Hindlimb muscle (tissue), 1 donor: ENCODE measurements around the gene DSP. TPM values are rescaled to one million over a fixed set of nuclear protein-coding genes. Genes with fewer than 3 reads are reported as not detected.

Experiments used
- DNase-seq: peaks from one replicate; pipeline ENCODE4 v3.0.0-alpha.2; 2013
- polyA plus RNA-seq: library from polyadenylated mRNA; unstranded; fragments of 120-200 nt; gene quantifications from one replicate; pipeline ENCODE4 v1.2.1, GENCODE V29; 2013; ENCODE audit not compliant: insufficient read length

Gene DSP, protein sequence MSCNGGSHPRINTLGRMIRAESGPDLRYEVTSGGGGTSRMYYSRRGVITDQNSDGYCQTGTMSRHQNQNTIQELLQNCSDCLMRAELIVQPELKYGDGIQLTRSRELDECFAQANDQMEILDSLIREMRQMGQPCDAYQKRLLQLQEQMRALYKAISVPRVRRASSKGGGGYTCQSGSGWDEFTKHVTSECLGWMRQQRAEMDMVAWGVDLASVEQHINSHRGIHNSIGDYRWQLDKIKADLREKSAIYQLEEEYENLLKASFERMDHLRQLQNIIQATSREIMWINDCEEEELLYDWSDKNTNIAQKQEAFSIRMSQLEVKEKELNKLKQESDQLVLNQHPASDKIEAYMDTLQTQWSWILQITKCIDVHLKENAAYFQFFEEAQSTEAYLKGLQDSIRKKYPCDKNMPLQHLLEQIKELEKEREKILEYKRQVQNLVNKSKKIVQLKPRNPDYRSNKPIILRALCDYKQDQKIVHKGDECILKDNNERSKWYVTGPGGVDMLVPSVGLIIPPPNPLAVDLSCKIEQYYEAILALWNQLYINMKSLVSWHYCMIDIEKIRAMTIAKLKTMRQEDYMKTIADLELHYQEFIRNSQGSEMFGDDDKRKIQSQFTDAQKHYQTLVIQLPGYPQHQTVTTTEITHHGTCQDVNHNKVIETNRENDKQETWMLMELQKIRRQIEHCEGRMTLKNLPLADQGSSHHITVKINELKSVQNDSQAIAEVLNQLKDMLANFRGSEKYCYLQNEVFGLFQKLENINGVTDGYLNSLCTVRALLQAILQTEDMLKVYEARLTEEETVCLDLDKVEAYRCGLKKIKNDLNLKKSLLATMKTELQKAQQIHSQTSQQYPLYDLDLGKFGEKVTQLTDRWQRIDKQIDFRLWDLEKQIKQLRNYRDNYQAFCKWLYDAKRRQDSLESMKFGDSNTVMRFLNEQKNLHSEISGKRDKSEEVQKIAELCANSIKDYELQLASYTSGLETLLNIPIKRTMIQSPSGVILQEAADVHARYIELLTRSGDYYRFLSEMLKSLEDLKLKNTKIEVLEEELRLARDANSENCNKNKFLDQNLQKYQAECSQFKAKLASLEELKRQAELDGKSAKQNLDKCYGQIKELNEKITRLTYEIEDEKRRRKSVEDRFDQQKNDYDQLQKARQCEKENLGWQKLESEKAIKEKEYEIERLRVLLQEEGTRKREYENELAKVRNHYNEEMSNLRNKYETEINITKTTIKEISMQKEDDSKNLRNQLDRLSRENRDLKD (N-terminal part only)
- 5.7 TPM for polyA plus RNA-seq

DNA sequence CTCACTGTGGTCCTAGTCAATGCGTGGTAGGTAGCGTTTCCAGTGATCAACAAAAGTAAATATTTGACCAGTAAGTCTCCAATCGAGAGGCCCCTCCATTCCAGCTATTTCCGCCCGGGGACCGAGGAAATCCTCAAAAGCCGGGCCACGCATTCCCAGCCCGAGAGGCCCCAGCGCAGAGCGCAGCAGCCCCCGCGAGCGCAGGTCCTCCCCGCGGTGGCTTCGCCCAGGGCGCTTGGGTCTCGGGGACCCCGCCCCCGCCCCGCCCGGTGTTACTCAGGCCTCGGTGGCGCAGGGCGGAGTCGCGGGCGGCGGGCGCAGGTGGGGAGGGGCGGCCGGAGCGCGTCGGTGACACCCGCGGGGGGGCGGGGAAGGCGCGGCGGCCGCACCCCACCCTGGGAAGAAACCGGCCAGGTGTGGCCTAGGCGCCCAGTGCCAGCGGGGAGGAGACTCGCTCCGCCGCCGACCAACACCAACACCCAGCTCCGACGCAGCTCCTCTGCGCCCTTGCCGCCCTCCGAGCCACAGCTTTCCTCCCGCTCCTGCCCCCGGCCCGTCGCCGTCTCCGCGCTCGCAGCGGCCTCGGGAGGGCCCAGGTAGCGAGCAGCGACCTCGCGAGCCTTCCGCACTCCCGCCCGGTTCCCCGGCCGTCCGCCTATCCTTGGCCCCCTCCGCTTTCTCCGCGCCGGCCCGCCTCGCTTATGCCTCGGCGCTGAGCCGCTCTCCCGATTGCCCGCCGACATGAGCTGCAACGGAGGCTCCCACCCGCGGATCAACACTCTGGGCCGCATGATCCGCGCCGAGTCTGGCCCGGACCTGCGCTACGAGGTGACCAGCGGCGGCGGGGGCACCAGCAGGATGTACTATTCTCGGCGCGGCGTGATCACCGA is at the start of gene DSP:
Gene DSP (plus strand): TSS at position 497 of the 890 bp plus-strand sequence. CDS start 245 bp downstream, at position 742.
- DNase-seq: no peak

DNA sequence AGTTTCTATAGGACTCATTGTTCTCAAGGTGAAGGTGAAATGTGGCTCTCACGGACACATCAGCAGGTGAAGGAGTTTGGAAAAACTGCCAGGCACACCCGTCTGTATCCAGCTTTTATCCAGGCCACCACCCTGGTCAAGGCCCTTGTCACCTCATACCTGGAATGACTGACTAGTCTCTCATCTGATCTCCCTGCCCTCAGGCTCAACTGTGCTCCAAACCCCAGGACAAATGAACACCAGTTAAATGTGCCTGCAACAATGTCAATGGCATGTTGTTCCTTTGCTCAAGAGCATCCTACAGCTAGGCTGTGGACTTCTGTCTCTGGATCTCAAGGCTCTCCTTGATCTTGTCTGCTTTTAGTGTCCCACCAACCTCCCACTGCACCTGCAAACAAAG is 47.6 kb upstream of the DSP start:
- DNase-seq: no peak

DNA sequence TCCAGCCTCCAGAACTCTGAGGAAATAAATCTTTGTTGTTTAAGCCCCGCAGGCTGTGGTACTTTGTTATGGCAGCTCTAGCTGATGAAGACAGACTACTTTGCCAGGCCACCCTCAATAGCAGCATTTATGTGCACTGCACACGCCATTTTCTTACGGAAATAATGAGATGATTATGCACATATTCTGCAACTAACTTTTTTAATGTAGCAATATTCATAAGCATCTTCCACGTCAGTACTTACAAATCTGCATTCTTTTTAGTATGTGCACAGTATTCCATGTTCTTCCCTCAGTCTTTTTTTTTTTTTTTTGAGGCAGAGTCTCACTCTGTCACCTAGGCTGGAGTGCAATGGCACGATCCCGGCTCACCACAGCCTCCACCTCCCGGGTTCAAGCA is 46.8 kb upstream of the DSP start:
- no peak for DNase-seq

DNA sequence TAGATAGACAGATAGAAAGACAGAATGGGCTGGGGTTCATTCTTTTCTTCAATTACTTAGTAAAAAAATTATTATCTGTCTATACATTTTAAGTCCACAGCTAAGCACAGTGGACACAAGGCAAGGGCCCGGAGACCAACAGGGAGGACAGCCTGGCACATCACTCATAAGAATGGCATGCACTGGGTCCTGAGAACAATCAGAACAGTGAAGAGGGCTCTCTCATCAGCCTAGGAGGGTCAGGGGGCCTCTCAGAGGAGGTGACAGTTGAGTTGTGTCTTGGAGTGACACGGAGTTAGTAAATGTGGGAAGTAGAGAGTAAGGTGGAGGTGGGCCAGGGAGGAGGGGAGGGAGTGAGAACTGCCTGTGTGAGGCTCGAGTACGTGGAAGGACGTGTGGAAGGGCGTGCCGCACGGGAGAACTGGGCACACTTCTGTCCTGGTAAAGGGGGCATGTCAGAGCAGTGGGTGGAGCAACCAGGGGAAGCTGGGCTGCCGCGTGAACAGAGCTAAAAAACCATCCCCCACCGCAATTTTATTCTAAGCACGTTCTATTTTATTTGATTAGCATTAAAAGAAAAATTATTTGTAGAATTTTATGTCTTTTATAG is 45.1 kb upstream of the DSP start:
- no peak for DNase-seq

DNA sequence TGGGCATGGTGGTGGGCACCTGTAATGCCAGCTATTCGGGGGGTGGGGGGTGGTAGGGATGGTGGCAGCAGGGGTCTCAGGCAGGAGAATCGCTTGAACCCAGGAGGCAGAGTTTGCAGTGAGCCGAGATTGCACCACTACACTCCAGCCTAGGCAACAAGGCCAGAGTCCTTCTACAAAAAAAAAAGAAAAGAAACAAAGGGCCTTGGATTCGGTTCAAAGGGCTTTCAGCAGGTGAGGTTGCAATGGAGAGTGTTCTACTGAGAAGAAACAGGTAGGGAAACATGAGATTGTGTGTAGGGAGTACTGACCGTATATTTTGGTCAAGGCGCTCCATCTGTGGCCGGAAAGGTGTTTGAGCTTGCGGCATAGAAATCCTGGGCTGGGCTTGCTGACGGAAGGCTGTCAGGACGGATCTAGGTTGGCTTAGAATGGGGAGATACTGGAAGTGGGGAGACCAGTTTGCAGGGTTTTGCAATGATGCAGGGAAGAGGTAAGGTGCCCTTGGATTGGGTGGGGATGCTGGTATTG is 40.7 kb upstream of the DSP start:
- no peak for DNase-seq

DNA sequence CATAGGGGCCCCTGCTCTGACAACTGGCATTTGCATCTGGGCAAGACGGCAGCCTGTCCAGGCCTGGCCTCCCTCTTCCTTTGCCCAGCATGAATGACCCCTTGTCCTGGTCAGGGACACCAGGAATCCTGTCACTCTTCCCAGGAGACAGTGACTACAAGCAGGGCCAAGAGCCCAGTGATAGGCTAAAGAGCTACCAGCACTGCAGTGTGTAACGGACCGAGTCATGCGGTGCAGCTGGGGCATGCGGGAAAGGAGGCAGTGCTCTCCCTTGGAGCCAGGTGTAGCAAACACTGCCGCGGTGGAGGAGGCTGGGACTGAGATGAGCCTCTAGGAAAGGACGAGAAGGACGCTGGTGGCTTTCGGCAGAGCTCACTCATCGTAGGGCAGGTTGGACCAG is 38.7 kb upstream of the DSP start:
- DNase-seq: no peak

DNA sequence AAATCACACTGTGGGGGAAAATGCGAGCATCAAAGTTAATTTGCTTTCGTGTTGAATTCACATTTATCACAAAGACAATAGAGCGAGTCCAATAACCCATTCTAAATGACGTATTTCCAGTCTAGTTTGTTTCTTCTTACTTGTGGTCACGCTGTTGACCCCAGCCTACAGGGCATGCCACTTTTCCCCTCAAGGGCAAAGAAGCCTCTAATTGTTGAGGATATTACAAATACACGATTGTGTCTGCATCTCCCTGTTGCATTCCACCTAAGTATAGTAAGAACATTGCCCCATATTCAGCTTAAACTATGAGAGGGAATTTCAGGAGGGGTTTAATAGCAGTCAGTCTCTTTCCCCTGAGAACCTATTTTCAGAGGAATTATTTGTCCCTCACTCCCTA is 37.4 kb upstream of the DSP start:
- DNase-seq: no peak

DNA sequence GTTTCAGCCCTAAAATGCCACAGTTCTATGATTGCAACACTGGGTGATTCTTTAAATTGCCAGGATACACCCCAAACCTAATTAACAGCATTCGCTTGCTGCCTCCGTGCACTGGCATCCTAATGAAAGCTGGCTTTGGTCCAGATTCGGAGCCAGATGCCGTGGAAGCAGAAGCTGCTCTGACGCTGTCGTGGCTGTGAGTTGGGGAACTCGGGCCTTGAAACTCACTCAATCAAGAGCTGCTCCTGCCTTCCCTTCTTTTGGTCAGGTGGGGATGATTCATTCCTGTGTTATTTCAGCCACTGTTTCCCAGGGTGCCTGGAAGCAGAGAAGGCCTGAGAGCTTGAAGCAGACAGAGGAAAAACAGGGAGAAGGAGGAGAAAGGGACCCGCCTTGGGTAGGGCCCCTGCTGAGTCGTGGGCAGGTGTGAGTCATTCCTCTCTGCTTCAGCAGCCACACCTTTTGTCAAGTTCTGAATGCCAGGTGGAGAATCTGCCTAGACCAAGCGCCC is 36.2 kb upstream of the DSP start:
- DNase-seq: no peak

DNA sequence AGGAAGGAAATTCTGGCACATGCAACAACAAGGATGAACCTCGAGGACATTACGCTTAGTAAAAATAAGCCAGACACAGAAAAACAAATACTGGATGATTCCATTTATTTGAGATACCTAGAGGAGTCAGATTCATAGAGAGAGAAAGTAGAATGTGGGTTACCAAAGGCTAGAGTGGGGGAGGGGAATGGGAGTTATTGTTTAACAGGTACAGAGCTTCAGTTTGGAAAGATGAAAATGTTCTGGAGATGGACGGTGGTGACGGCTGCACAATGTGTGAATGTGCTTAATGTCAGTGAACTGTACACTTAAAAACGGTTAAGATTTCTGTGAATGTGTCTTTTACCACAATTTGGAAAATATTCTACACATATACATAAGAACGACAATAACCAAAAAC is 33.9 kb upstream of the DSP start:
- DNase-seq: no peak

DNA sequence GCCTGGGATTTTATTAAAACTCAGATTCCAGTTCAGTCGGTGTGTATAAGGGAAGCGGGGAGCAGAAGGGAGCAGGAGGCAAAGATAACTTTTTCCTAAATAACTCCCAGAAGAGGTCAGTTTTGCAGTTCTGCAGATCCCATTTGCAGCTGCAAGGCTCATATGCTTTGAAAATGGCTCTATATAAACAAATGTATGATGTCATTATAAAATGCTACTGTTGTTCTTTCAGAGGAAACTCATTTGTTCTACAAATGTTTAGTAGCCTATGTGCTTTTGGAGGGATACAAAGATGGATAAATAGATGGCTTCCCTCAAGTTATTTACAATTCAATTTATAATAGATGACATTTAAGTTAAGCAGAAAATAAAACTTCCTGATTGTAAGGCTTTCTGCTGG is 29.2 kb upstream of the DSP start:
- no peak for DNase-seq

DNA sequence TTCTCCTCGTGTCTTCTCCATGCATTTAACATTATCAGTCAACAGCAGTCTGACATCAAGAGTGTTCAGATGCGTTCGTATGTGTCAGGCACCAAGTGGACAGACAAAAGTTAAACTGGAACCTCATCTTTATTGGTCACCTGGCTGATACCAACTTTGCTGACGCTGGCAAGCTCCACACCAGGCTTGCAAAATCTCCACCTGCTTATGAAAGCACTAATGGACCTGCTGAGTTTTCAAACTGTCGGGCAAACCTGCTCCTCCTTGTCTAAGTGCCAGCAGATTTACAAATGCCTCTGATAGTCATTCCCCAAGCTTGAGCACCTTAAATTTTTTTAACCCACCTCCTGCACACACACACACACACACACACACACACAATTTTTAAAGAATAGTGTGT is 27.9 kb upstream of the DSP start:
- DNase-seq: no peak

DNA sequence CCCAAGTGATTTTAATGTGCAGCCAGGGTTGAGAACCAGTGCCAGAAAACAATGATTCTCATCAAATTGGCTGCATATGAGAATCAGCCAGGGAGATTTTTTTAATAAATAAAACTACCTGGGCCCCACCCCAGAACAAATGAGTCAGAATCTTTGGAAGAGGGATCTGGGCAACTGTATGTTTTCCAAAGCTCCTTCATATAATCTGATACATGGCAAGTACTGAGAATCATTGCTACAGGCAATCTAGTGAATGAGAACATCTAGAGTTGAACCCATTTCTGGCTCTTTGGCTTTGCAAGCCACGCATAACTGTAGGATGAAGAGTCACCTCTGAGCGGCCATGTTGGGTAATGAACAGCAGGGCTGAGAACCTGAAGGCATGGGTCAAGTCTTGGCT is 26.1 kb upstream of the DSP start:
- no peak for DNase-seq

DNA sequence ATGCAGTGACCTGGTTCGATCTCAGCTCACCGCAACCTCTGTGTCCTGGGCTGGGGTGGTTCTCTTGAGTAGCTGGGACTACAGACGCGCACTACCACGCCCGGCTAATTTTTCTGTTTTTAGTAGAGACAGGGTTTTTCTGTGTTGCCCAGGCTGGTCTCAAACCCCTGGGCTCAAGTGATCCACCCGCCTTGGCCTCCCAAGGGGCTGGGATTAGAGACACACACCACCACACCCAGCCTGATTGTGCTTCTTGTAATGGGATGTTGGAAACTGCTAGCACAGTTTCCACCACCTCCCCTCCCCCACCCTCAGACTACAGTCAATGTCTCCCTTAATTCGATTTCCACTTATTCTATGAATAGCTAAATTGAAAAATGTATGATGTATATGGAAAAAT is 22.6 kb upstream of the DSP start:
- no peak for DNase-seq

DNA sequence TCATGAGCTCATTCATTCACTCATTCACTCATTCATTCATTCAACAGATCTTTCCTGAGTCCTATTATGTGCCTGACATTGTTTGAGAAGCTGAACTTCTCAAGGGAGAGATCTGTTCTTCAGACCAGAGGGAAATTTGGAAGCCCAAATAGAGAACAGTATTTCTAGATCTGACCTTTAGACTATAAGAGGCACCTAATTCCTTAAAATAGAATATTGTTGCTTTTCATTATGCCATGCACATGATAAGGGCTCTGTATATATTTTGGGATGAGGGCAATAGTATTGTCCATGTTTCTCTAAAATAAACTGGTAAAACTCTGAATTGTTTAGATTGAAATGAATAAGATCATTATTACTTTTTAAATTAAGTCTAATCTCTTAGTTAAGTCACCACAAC is 18.6 kb upstream of the DSP start:
- no peak for DNase-seq

DNA sequence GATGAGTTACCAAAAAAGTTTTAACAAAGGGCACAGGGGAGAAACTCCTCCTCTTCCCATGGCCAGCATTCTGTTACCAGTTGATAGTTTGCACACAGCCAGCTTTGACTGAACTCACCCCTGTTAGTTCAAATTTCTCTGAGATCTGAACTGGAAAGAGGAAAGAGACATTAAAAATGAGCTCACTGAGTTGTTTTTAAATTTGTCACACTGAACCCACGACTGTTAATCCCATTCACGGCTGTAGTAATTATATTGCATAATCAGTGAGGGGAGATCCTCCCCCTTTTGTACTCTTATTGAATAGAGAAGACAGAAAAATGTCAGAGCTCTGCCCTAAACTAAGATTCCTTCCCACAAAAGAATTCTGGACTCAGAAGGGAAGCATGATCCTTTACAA is 17.5 kb upstream of the DSP start:
- no peak for DNase-seq

DNA sequence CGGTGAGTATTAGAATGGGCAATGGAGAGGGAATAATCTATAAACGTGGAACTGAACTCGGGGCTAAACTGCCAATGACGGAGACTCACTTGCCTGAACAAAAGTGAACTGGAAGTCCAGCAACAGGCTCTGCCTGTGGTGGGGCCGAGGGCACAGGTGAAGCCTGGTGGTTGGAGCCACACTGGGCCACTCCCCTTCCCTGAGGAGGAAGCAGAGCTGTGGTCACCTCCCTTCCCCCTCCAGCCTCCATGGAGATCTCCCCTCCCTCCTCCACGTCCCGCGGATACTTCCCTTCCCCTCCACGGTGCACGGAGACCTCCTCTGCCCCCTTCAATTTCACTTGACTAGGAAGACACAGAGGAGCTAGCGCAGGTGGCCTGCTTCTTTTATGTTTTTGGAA is 14.7 kb upstream of the DSP start:
- no peak for DNase-seq

DNA sequence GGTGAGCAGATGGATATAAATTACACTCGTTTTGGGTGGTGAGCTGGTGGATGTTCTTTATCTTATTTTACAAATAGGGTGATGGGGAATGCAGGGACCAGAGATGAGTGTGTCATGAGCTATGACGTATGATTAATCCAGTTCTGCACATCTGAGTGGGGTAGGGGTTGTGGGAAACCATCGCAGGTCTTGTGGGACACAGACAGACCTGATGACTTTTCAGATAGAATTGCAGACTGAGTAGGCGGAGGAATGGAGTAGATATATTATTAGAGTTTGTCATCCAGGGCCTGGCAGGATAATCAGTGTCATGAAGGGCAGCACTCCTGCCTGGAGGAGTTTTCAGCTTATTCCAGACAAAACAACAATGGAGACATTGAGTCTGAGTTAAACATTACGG is 12.9 kb upstream of the DSP start:
- no peak for DNase-seq

DNA sequence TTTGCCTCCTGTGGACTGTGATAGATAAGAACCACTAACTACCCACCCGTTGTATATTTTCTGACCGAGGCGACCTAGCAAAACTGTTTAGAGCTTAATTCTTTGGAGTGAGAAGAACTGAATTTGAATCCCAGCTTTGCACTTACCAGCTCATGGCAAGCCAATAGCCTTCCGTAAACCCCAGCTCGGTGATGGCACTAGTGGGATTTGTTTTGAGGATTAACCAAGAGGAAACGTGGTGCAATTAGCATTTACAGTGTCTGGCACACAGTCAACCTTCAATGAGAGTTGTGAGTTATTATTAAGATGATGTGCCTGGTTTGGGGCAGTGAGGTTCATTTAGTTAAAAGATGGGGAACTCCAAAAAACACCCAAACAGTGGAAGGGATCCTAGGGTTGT is 12.3 kb upstream of the DSP start:
- DNase-seq: no peak

DNA sequence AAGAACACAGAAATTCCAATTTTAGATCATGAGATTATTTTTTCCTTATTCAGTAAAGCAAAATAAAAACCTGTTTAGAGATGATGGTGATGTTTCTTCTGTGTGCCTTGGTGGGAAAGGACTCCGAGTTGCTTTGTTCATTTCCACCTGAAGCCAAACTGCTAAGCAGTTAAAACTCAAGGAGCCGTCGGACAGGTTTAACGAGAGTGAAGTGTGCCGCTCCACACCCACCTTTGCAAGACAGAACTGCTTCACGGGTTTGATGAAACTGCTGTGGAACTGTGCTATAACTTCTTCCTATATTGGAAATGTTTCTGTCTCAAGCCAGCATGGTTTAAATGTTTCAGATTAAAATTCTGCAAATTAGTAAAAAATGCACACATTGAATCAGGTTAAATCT is 9.2 kb upstream of the DSP start:
- DNase-seq: no peak

DNA sequence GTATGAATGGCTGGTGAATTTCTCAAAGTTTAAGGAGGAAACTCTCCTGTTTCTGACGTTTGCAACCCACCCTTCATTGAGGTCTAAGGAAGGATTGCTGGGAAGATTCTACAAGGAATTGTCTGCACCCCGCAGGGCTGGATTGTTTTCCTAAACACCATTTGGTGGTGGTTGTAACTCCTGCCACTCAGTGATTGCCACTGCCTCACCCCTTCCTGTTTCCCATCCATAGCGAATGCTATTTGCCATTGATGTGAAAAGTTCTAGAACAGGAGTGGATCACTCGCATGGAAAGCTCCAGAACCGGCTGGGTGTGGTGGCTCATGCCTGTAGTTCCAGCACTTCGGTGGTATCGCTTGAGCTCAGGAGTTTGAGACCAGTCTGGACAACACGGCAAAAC is 8.7 kb upstream of the DSP start:
- no peak for DNase-seq

DNA sequence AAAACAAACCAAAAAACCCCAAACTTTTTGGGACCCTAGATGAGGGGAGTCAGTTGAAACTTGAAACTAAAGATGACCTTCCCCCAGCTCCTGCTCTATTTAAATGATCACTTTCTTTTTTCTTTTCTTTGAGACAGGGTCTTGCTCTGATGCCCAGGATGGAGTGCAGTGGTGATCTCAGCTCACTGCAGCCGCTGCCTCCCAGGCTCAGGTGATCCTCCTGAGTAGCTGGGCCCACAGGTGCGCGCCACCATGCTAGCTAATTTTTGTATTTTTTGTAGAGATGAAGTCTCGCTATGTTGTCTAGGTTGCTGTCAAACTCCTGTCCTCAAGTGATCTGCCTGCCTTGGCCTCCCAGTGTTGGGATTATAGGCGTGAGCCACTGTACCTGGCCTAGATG is 7.3 kb upstream of the DSP start:
- DNase-seq: no peak
